HG03432 (cell line): Measurements from ENCODE around the gene KDM2A.

ENCODE experiments used
- ATAC-seq: cut with Tn5 transposase; IDR thresholded peaks from one replicate; pipeline ENCODE4 v1.9.1; 2021; ENCODE audit warnings: mild to moderate bottlenecking, moderate library complexity; ENCODE audit not compliant: unreplicated experiment

The KDM2A gene

GRCh38 chr11:67282876-67283371 is 163.9 kb downstream of the KDM2A start:
- ATAC-seq = no peak

GRCh38 chr11:67283481-67283963 is 164.5 kb downstream of the KDM2A start:
- no peak for ATAC-seq

GRCh38 chr11:67284811-67285540 is 165.9 kb downstream of the KDM2A start:
- no peak for ATAC-seq

GRCh38 chr11:67285541-67286498 is 166.8 kb downstream of the KDM2A start:
- no peak for ATAC-seq

- no peak for ATAC-seq
These were observed 167.7 kb downstream of the KDM2A start for GRCh38 chr11:67286621-67287333.

- ATAC-seq = no peak
These were observed 168.5 kb downstream of the KDM2A start for GRCh38 chr11:67287355-67288197.

- peak; percentile 0 for ATAC-seq
These were observed 169.1 kb downstream of the KDM2A start for GRCh38 chr11:67288198-67288451.

- ATAC-seq = peak; percentile 75
These were observed 169.6 kb downstream of the KDM2A start for GRCh38 chr11:67288452-67289225.

- ATAC-seq = peak; percentile 53
These were observed 170.2 kb downstream of the KDM2A start, which contains the start of gene ANKRD13D for GRCh38 chr11:67289226-67289650. Gene ANKRD13D, plus strand, starts transcription at chr11:67289303. Its CDS starts 158 bp downstream, at chr11:67289461.

GRCh38 chr11:67289651-67290479 is 170.8 kb downstream of the KDM2A start:
- ATAC-seq = no peak

- ATAC-seq = no peak
These were observed 171.7 kb downstream of the KDM2A start for GRCh38 chr11:67290801-67291200.

GRCh38 chr11:67291481-67292381 is 172.7 kb downstream of the KDM2A start:
- no peak for ATAC-seq

- ATAC-seq = no peak
These were observed 173.6 kb downstream of the KDM2A start for GRCh38 chr11:67292671-67293070.

GRCh38 chr11:67293090-67293489 is 174.0 kb downstream of the KDM2A start:
- no peak for ATAC-seq

- no peak for ATAC-seq
These were observed 176.8 kb downstream of the KDM2A start for GRCh38 chr11:67295846-67296245.

GRCh38 chr11:67298786-67299185 is 179.7 kb downstream of the KDM2A start:
- ATAC-seq = no peak

GRCh38 chr11:67299471-67300191 is 180.6 kb downstream of the KDM2A start:
- ATAC-seq = no peak
